HFFc6 (cell line): ENCODE results near the gene SUMF1. TPM values are rescaled to one million over a fixed set of nuclear protein-coding genes. Genes with fewer than 3 reads are reported as not detected.
A peak's percentile ranks its signal among the peaks of the same experiment; 100 is the strongest.

Experiments used
- DNase-seq: peaks from one replicate; pipeline ENCODE4 v3.0.0-alpha.2; 2018
- H3K27ac Mint-ChIP-seq: 2 replicates; pipeline ENCODE4 v1.8.0; 2020; ENCODE audit warnings: mild to moderate bottlenecking, mixed read lengths
- H3K27me3 Mint-ChIP-seq: 2 replicates; pipeline ENCODE4 v1.8.0; 2021; ENCODE audit warnings: mild to moderate bottlenecking, moderate library complexity, mixed read lengths; ENCODE audit not compliant: insufficient read depth
- H3K36me3 Mint-ChIP-seq: 2 replicates; pipeline ENCODE4 v1.8.0; 2021; ENCODE audit warnings: low read depth, mixed read lengths
- H3K4me1 Mint-ChIP-seq: 2 replicates; pipeline ENCODE4 v1.8.0; 2020; ENCODE audit warnings: low read depth, mixed read lengths
- H3K4me3 Mint-ChIP-seq: 2 replicates; pipeline ENCODE4 v1.8.0; 2020; ENCODE audit warnings: mild to moderate bottlenecking, moderate library complexity, mixed read lengths
- H3K9me3 Mint-ChIP-seq: 2 replicates; pipeline ENCODE4 v1.8.0; 2020; ENCODE audit warnings: mild to moderate bottlenecking, mixed read lengths
- total RNA-seq, 6 experiments: library from RNA; stranded (reverse); fragmentation: NEBNext Ultra II Directional; extraction: Animal tissue kit (Norgen Biotek cat#: 25700); gene quantifications; 2 replicates in 1 of 6; 3 replicates in 5 of 6; pipeline ENCODE4 v1.2.3, GENCODE V29; 2021
- TF ChIP-seq, protein P1 (sequence below): fragments of 200-600 bp; sonication (generic); IDR thresholded peaks from 2 replicates; pipeline ENCODE4 v1.5.0; 2021; ENCODE audit warnings: antibody characterized with exemption, mild to moderate bottlenecking

Gene SUMF1
- total RNA-seq, 6 experiments from 2014 or later = 33.5 to 38.0 (median 36.0) TPM

DNA sequence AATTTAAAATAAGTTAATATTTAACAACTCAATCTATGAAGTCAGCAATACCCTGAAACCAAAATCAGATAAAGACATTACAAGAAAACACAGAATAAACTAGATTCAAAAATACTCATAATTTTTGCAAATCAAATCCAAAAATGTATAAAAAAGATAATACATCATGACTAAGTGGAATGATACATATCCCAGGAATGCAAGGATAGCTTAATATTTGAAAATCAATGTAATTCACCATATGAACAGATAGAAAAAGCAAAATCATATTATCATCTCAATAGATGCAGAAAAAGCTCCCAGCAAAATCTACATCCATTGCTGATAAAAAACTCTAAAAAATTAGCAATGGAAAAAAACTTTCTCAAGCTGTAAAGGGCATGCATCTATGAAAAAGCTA lies 93.4 kb downstream of the SUMF1 start:
- no peak overlapping the region for H3K4me3 Mint-ChIP-seq
- H3K4me1 Mint-ChIP-seq = peaks cover 6% of the 10 kb centered on the region
- H3K27ac Mint-ChIP-seq = no peak overlapping the region

DNA sequence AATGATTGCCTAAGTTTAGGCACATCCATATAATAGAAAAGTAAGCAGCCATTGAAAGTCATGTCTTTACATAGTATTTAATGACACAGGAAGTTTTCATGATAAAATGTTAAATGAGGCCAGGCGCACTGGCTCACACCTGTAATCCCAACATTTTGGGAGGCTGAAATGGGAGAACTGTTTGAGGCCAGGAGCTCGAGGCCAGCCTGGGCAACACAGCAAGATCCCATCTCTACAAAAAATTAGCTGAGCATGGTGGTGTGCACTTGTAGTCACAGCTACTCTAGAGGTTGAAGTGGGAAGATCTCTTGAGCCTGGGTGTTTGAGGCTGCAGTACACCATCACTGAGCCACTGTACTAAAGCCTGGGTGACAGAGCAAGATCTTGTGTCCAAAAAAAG lies 104.5 kb downstream of the SUMF1 start:
- no peak overlapping the region for H3K27ac Mint-ChIP-seq

More for the DNA sequence above, 93.4 kb downstream of the SUMF1 start:
- DNase-seq = no peak
- no peaks in the 10 kb centered on the region; the same call in 1 of the 2 replicates for H3K27me3 Mint-ChIP-seq
- TF ChIP-seq, protein P1, sequence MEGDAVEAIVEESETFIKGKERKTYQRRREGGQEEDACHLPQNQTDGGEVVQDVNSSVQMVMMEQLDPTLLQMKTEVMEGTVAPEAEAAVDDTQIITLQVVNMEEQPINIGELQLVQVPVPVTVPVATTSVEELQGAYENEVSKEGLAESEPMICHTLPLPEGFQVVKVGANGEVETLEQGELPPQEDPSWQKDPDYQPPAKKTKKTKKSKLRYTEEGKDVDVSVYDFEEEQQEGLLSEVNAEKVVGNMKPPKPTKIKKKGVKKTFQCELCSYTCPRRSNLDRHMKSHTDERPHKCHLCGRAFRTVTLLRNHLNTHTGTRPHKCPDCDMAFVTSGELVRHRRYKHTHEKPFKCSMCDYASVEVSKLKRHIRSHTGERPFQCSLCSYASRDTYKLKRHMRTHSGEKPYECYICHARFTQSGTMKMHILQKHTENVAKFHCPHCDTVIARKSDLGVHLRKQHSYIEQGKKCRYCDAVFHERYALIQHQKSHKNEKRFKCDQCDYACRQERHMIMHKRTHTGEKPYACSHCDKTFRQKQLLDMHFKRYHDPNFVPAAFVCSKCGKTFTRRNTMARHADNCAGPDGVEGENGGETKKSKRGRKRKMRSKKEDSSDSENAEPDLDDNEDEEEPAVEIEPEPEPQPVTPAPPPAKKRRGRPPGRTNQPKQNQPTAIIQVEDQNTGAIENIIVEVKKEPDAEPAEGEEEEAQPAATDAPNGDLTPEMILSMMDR = no peak
- H3K9me3 Mint-ChIP-seq = no peaks in the 10 kb centered on the region
- H3K36me3 Mint-ChIP-seq = peaks cover 22% of the 10 kb centered on the region

DNA sequence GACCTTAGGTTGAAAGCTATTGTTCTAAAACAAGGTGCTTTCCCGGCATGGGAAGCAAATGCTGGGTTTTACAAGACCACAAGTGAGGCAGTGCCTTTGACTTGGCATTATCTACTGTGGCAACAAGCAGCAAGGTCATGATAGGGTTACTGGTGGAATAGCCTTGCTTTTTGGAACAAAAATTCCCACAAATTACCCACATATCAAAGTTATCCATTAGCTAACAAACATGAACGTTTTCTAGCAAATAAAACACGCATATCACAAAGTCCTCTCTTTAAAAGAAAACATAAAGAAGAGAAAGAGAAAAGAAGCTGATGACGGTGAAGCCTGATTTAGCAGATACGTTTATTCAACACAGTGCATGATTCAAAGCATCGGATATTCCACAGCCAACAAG lies 106.3 kb downstream of the SUMF1 start:
- Mint-ChIP-seq H3K4me3 (no peak overlapping the region), H3K27ac (no peak overlapping the region), H3K9me3 (no peaks in the 10 kb centered on the region), H3K36me3 (no peaks in the 10 kb centered on the region), H3K4me1 (peaks cover 14% of the 10 kb centered on the region), H3K27me3 (no peaks in the 10 kb centered on the region; the same call in 1 of the 2 replicates)
- DNase-seq = no peak
- TF ChIP-seq, protein P1 = no peak

More for the DNA sequence above, 104.5 kb downstream of the SUMF1 start:
- Mint-ChIP-seq H3K36me3 (no peaks in the 10 kb centered on the region), H3K4me1 (peaks cover 10% of the 10 kb centered on the region), H3K4me3 (no peak overlapping the region), H3K9me3 (no peaks in the 10 kb centered on the region), H3K27me3 (no peaks in the 10 kb centered on the region; the same call in 1 of the 2 replicates)
- TF ChIP-seq, protein P1 = no peak
- DNase-seq = no peak

DNA sequence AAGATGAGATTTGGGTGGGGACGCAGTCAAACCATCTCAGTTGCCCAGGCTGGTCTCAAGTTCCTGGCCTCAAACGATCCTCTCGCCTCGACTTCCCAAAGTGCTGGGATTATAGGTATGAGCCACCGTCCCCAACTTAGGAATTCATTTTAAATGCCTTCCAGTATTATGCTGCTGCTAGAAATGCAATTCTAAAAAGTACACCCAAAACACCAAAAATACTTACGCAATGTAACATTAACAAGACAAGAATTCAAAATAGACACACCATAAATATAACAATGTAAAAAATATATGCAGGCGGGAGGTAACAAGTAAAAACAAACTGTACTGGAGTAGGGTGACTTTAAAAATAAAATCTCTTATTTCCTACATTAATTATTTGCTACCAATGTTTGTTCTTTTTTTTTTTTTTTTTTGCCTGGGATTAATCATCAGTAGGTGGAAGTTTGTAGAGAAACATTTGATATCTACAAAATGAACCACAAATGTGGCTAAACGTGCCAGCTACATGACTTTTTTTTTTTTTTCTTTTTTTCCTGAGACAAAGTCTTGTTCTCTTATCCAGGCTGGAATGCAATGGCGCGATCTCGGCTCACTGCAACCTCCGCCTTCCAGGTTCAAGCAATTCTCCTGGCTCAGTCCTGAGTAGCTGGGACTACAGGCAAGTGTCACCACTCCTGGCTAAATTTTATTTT lies 107.1 kb downstream of the SUMF1 start:
- Mint-ChIP-seq H3K27ac (no peak overlapping the region), H3K4me3 (no peak overlapping the region), H3K27me3 (no peaks in the 10 kb centered on the region; the same call in 1 of the 2 replicates), H3K4me1 (peaks cover 20% of the 10 kb centered on the region), H3K36me3 (no peaks in the 10 kb centered on the region), H3K9me3 (no peaks in the 10 kb centered on the region)
- no peak for DNase-seq
- TF ChIP-seq, protein P1 = no peak

DNA sequence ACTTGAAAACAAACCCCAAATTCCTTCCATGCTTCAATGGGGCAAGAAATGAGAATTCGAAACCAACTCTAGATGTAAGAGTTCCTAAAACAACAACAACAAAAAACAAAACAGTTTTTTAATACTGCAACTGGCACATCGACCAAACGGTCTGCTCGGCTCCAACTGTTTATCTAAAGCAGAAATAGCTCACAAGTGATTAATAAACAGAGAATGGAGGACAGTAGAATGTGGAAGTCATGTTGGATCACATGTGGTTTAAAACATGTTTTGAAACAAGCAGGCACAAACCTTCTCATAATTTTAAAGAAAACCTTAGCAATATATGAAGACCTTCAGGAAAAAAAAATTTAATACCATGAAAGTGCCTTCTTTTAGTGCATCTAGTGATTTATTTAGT lies 108.8 kb downstream of the SUMF1 start:
- Mint-ChIP-seq H3K27ac (no peak overlapping the region), H3K36me3 (no peaks in the 10 kb centered on the region), H3K9me3 (no peaks in the 10 kb centered on the region), H3K4me1 (peaks cover 20% of the 10 kb centered on the region), H3K4me3 (peak overlapping the region; percentile 30; the same call in 1 of the 2 replicates), H3K27me3 (no peaks in the 10 kb centered on the region; the same call in 1 of the 2 replicates)
- TF ChIP-seq, protein P1 = no peak
- peak; percentile 11 for DNase-seq
